NCI-H1930 (cell line): Measurements from ENCODE around the gene AFF3.
"Not testable (repeated sequence)": the region's sequence is repeated elsewhere in the genome, so short reads cannot be mapped to it uniquely, and the experiment has no call there.

Experiments used
- DNase-seq, 2 experiments: peaks; one replicate each; lab custom pipeline; 2025; lab: John Stamatoyannopoulos, UW

Gene AFF3

GRCh38 chr2:99787769-99788382 lies 354.5 kb downstream of the AFF3 start:
- no peak for DNase-seq

GRCh38 chr2:99786636-99787390 lies 355.6 kb downstream of the AFF3 start:
- DNase-seq: no peak

DNA sequence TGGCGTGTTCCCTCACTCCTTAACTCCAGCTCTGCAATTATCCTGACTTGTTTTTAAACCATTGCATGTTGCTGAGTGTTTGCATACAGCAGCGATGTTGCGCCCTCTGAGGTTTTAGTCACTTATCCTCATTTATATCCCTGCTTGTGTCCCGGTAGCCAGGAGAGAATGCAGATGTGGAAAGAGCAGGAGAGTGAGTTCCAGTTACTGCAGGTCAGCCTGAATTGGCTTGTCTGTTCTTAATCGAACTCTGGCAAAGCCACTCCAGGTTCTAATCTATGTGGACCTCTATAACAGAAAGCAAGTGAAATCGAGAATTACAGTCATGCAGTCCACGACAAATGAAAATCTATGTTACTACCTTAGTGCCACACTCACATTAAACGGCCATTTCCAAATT lies 357.4 kb downstream of the AFF3 start:
- no peak for DNase-seq

GRCh38 chr2:99784282-99784681 lies 358.1 kb downstream of the AFF3 start:
- DNase-seq: no peak

DNA sequence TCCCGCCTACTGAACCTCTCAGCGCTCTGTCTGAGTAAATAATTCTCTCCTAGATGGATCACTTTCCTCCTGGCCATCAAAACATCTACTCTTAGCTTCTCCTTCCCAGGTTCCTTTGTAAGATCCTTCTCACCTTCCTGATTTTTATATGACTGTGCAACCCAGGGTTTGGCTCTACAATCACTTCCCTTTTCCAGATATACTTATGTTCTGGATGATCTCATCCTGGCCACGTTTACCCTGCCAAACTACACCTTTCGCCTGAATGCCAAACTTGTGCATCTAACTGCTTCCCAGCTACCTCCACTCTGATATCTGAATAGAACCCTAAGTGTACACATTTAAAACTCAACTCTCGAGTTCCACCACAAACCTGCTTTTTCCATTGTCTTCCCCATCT lies 362.1 kb downstream of the AFF3 start:
- DNase-seq: no peak

- DNase-seq: no peak
These were observed 363.1 kb downstream of the AFF3 start for GRCh38 chr2:99779276-99779675.

DNA sequence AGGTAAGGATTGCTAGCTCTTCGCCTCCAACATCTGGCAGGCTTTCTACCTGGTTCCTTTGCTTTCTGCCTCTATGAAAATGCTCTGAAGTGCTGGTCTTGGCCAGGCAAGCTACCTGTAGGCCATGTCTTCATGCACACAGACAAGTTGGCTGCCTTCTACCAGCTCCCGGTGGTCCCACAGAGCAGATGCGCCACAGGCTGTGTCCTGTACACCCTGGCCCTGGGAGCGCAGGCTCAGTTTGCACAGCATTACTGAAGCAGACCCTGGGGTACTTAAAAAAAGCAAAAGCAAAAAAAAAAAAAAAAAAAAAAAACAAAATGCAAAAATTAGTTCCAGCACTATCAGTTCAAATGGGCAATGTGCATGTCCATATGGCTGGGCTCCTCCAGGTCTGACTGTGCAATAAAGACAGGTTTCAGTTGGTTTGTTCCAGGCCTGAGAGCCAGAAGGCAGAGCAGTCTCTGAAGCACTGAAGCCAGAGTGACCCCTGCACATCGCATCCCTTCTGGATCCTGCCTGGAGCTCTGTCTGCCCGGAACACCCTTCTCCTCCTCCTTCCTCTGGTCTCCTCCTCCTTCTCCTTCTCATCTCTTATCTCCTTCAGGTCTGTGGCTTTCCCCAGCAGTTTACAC lies 364.6 kb downstream of the AFF3 start:
- DNase-seq: no peak

DNA sequence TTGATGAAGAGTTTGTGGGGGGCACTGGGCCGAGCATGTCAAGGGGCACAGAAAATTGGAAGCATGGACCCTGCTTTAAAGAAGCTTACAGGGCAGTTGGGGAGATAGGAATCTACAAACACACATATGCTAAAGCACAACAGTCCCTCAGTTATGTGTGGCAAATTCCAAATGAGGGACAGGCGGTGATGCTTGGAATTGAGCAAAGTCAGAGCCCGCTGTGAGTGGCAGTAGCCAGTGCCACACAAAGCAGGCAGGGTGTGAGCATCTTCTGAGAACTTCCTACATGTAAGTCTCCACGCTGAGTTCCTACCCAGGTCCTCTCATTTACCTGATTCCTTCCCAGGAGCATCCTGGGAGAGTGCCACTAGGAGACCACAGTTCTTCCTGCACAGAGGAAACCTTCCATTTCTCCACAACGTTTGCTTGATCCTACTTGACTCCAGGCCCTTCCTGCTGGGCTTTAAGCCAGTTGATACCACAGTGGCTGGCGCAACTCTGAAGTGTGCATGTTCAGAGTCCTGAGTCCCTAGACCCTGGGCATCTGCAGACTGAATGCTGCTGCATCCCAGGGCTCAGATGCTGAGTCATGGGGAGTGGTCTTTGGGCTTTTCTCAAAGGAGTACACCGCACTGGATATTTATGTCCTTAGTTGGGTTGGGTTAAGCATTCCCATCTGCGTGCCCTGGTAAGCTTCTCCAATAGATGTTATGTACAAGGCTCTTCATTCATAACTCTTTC lies 365.3 kb downstream of the AFF3 start:
- DNase-seq: no peak

DNA sequence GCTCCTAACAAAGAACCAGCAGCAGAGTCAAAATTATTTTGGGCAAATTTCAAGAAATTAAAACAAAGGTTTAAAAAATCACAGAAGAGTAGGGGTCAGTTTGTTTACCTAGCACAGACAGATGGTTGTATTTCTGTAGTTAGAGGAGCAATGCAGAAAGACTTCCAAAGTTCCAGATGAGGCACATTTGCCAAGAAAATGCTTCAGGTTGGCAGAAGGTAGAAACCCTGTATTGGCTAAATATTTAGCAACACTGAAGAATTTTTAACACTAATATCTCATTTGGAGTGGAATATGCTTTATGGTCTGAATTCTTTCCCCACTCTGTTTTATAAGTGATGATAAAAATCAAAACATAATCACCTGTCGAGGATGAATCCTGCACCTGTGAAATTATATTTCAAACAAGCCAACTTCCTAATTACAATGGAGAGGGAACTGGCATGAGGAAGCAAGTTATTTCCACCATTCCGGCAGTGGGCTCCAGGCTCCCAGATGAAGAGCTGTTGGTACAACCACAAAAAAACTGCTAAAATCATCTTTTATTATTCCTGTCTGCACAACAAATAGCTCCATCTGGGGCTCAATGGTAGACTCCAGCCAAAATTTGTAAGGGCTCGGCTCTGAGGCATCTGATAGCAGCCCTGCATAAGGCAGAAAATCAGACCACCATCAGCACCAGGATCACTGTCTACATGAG lies 366.0 kb downstream of the AFF3 start:
- DNase-seq: no peak

DNA sequence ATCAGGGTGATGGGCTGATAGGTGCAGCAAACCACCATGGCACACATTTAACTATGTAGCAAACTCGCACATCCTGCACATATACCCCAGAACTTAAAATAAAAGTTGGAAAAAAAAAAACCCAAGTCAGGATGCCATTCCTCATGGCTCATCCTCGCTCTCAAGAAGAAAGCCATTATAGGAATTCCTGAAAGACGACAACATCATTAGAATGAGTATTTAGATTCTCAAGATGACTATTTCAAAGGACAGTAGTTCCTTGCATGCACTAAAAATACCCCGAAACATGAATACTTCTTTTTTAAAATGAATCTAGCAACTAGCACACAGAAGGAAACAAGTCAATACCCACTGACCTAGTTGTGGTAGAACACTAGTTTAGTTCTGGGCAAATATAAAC lies 366.8 kb downstream of the AFF3 start:
- no peak for DNase-seq

GRCh38 chr2:99773642-99774041 lies 368.7 kb downstream of the AFF3 start:
- not testable (repeated sequence) for DNase-seq

DNA sequence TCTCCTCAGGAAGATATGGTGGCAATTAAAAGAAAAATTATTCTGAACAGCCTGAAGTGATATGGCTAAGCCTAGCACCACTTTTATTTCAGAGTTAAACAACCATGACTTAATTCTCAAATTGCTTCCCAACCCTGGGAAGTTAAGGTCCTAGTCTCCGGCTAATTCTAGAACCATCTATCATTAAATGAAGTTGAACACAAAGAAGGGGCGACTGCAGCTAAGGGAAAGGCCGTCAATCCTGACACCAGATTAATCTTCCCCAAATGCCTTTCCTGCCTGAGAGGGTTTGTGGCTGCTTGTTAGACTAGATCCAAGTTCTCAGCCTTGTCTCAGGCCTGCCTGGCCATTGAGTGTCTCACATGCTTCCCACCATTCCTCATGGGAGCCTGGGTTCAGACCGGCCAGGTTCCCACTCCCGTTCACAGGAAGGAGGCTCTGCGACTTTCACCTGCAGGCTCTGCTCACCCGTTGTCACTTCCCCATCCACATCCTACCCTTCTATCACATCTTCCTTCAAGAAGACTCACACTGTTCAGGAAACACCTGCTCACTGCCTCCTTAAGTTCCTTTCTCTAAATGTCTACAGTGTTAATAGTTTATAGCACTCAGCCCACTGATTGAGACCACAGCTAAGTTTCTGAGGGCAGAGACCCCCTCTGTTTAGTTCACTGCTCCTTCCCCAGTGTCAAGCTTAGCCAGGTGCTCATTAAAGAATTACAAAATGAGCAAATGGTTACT lies 369.6 kb downstream of the AFF3 start:
- no peak for DNase-seq

GRCh38 chr2:99771681-99772333 lies 370.6 kb downstream of the AFF3 start:
- DNase-seq: no peak

DNA sequence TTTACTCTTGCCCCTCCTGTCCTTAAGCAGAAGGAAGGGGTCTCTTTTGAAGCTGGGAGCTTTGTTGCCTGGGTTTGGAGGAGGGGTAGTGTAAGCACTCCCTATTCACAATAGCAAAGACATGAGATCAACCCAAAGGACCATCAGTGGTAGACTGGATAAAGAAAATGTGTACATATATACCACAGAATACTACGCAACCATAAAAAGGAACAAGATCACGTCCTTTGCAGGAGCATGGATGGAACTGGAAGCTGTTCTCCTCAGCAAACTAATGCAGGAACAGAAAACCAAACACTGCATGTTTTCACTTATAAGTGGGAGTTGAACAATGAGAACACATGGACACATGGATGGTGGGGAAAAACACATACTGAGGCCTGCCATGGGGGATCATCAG lies 371.5 kb downstream of the AFF3 start:
- DNase-seq: no peak

GRCh38 chr2:99765731-99766318 lies 376.6 kb downstream of the AFF3 start:
- no peak for DNase-seq

DNA sequence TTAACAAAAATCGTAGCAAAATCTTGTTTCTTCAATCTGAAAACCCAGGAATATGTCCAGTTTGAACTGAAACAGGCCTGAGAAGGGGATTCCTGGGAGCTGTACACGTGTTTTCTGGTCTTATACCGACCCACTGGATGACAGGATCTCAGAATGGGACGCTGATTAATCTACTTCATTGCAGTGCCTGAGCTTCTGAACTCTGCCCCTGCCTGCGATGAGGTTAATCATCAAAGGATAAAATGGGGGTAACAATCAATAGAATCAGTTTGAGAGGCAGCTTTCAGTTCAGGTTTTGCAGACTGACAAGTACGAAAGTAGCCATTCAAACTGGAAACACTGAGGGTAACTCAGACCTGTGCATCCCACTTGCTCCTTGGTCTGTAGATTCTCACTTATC lies 378.6 kb downstream of the AFF3 start:
- DNase-seq: no peak

DNA sequence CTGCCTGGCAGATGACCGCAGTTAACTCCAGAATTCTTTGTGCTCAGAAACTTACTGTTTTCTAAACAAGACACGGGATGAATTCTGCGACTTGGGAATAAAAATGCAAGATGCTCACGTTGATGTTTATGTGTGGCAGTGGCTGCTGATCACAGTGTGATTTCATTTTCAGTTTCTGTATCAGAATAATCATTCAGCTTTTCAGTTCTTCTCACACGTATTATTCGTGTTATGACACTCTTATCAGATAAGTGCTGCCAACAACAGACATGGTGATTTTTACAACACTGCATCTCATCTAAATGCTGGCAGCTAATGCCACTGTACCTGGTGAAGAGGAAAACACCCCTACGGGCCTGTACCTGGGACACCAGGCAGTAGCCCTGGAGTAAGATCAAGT lies 379.7 kb downstream of the AFF3 start:
- DNase-seq: no peak

DNA sequence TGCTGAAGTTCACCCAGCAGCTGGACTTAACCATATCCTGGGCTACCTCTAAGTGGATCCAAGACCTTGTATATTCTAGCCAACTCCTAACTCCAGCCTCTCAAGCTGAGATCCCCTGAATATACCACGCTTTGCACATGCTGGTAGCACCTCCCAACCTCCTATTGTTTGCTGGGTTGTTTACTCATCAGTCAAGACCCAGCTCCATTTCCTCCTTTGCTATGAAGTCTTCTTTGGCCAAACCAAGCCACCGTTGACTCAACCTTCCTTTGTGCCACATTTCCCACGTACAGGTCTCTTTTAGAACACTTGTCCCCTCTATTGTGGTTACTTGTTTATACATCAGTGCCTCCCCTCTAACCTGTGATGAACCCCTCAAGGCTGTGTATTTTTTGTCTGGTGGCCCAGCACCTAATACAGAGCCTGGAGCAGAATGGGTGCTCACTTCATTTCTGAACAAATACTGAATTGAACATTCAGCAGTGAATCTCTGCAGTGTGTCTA lies 384.7 kb downstream of the AFF3 start:
- DNase-seq: no peak

DNA sequence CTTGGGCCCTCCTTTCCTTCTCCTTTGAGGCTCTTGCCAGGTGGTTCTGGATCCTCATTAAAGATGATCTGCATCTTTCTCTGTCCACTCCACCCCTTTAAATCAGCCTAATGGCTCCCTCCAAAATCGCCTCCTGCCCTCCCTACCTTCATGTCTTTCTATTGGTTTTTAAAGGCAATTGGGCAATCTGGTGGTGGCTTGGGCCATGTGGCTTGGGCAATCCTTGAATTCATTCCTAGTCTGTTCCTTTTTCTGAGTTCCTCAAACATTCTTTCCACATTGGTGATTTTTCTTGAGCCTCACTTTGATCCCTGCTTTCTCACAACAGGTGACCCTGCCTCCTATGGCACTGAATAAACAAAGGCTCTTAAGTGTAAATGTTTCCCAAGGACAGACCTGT lies 386.3 kb downstream of the AFF3 start:
- DNase-seq: no peak

GRCh38 chr2:99754210-99754609 lies 388.2 kb downstream of the AFF3 start:
- no peak for DNase-seq
